ENCODE results near the gene LRRK1. TPM values are rescaled to one million over a fixed set of nuclear protein-coding genes. Genes with fewer than 3 reads are reported as not detected.

LRRK1 gene
- total and polyA plus RNA-seq, 2 of the 4 experiments (the other 2 are of a cell fraction): 3.0 to 5.8 TPM

DNA sequence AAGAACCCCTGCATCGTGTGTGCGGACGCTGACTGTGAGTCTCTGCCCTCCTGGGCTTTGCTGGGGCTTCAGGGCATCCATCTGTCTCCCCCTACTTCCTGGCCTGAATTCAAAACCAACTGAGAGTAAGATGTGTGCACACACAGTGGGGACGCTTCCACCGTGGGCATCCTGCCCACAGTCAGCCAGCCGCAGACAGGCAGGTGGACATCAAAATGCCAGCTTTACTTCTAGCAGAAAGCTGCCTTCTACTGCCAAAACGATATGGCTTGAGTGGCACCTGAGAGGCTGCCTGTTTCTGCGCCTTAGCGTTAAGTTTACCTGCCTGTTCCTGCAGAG is 21.0 kb upstream of the LRRK1 start:
- no peaks in the 10 kb centered on the region for H4K20me1 ChIP-seq (ENCODE audit: insufficient read depth, low read length)
- no peak overlapping the region for H2BK15ac ChIP-seq (ENCODE audit: low read depth, low read length)
- dilution Hi-C loops (cut with HindIII; ENCODE audit: low sequenced_read_pairs, unreplicated experiment) (no loop called here), in situ Hi-C loops (cut with MboI; ENCODE audit: low sequenced_read_pairs) (no loop called here), intact Hi-C loops (cut with micrococcal nuclease) (no loop called here)
- H3K56ac ChIP-seq (ENCODE audit: extremely low read depth, insufficient read depth, low read length): no peak overlapping the region
- no peak overlapping the region for H2BK5ac ChIP-seq (ENCODE audit: low read depth, low read length, poor library complexity, severe bottlenecking)
- POLR2A ChIA-PET (ENCODE audit: unreplicated experiment): no interaction called here
- H3K23ac ChIP-seq (ENCODE audit: low read depth, low read length): no peak overlapping the region
- H3K14ac ChIP-seq (replicated peaks; ENCODE audit: low read depth, low read length): no peak overlapping the region
- no peak overlapping the region for H3K4me2 ChIP-seq (ENCODE audit: low read depth, low read length)
- H2BK20ac ChIP-seq (ENCODE audit: low read depth, low read length): no peak overlapping the region
- no peaks in the 10 kb centered on the region for H3K27me3 ChIP-seq (ENCODE audit: control insufficient read depth, insufficient read depth, low read length)
- H4K5ac ChIP-seq (ENCODE audit: low read depth, low read length): no peak overlapping the region
- H3K9ac ChIP-seq (ENCODE audit: low read depth, low read length): no peak overlapping the region
- ATAC-seq (ENCODE audit: low read depth) (no peak), DNase-seq (no peak)
- H3K4me3 ChIP-seq (ENCODE audit: insufficient read depth, low read depth, low read length): no peak overlapping the region
- TF ChIP-seq RAD21 (IDR thresholded peaks at IDR 0.05; ENCODE audit: low read length) (no peak), MXI1 (IDR thresholded peaks at IDR 0.05; ENCODE audit: borderline replicate concordance, low read depth, low read length) (no peak), FOS (IDR thresholded peaks at IDR 0.05; ENCODE audit: low read depth, low read length) (no peak), NFE2L2 (IDR thresholded peaks at IDR 0.05; ENCODE audit: low read depth, low read length) (no peak)
- TF ChIP-seq, protein P1, sequence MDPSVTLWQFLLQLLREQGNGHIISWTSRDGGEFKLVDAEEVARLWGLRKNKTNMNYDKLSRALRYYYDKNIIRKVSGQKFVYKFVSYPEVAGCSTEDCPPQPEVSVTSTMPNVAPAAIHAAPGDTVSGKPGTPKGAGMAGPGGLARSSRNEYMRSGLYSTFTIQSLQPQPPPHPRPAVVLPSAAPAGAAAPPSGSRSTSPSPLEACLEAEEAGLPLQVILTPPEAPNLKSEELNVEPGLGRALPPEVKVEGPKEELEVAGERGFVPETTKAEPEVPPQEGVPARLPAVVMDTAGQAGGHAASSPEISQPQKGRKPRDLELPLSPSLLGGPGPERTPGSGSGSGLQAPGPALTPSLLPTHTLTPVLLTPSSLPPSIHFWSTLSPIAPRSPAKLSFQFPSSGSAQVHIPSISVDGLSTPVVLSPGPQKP (IDR thresholded peaks at IDR 0.05; ENCODE audit: borderline replicate concordance, low read depth, low read length): no peak
- TF ChIP-seq, protein P2, sequence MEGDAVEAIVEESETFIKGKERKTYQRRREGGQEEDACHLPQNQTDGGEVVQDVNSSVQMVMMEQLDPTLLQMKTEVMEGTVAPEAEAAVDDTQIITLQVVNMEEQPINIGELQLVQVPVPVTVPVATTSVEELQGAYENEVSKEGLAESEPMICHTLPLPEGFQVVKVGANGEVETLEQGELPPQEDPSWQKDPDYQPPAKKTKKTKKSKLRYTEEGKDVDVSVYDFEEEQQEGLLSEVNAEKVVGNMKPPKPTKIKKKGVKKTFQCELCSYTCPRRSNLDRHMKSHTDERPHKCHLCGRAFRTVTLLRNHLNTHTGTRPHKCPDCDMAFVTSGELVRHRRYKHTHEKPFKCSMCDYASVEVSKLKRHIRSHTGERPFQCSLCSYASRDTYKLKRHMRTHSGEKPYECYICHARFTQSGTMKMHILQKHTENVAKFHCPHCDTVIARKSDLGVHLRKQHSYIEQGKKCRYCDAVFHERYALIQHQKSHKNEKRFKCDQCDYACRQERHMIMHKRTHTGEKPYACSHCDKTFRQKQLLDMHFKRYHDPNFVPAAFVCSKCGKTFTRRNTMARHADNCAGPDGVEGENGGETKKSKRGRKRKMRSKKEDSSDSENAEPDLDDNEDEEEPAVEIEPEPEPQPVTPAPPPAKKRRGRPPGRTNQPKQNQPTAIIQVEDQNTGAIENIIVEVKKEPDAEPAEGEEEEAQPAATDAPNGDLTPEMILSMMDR (conservative IDR thresholded peaks at IDR 0.05; ENCODE audit: low read depth, low read length): no peak
- H3K36me3 ChIP-seq (ENCODE audit: control insufficient read depth, insufficient read depth, low read length): no peaks in the 10 kb centered on the region
- no peaks in the 10 kb centered on the region for H3K9me3 ChIP-seq (ENCODE audit: control insufficient read depth, insufficient read depth, low read length)
- H3K18ac ChIP-seq (ENCODE audit: low read depth, low read length): no peak overlapping the region
- no TSS peak for BruUV-seq (replicated peaks)
- no peak overlapping the region for H3K27ac ChIP-seq (ENCODE audit: insufficient read depth, low read length)
- no peak overlapping the region for H2AK5ac ChIP-seq (ENCODE audit: low read depth, low read length)
- H2AK9ac ChIP-seq (replicated peaks; ENCODE audit: low read depth, low read length, poor library complexity): no peak overlapping the region
- no peak overlapping the region for H2BK120ac ChIP-seq (ENCODE audit: low read depth, low read length)
- H3K4ac ChIP-seq (ENCODE audit: low read depth, low read length): no peak overlapping the region
- WGBS, 2 experiments (ENCODE audit: extremely low coverage in 2 of 2, insufficient read length in 1 of 2): 88% methylated on average over 3 of the region's 9 CpGs; no CpG with 5 or more reads in 1 of the 2 experiments
- no peak overlapping the region for H4K8ac ChIP-seq (ENCODE audit: low read depth in 2 of 2, low read length in 2 of 2)
- no peaks in the 10 kb centered on the region for H3K79me1 ChIP-seq (ENCODE audit: low read depth in 1 of 2, low read length in 2 of 2)
- CTCF ChIA-PET: no interaction called here
- no peak overlapping the region for H2AFZ ChIP-seq (replicated peaks; ENCODE audit: low read length, poor library complexity)
- H3K9me1 ChIP-seq (ENCODE audit: insufficient read depth, low read length): peaks cover 7% of the 10 kb centered on the region
- H4K91ac ChIP-seq (ENCODE audit: insufficient read depth, low read depth, low read length): no peak overlapping the region
- peaks cover 5% of the 10 kb centered on the region for H3K4me1 ChIP-seq (ENCODE audit: control insufficient read depth, insufficient read depth, low read length)
